H9 (cell line): ENCODE results near the gene IMMP2L. TPM values are rescaled to one million over a fixed set of nuclear protein-coding genes. Genes with fewer than 3 reads are reported as not detected.

ENCODE experiments used
- DNase-seq: peaks from one replicate; pipeline ENCODE4 v3.0.0-alpha.2; 2017
- H2AFZ ChIP-seq: one replicate; pipeline ENCODE4 v1.6.1; 2013; ENCODE audit warnings: mild to moderate bottlenecking, low read length, control low read depth, moderate library complexity
- H2AK5ac ChIP-seq: 2 replicates; pipeline ENCODE4 v1.6.1; 2013; ENCODE audit warnings: low read length, control low read depth, mixed read lengths; ENCODE audit not compliant: insufficient read length
- H2BK120ac ChIP-seq: one replicate; pipeline ENCODE4 v1.6.1; 2013; ENCODE audit warnings: low read depth, mild to moderate bottlenecking, low read length, control low read depth, inconsistent platforms; ENCODE audit not compliant: poor library complexity, severe bottlenecking
- H2BK12ac ChIP-seq: 2 replicates; pipeline ENCODE4 v1.6.1; 2013; ENCODE audit warnings: low read length, control low read depth, mixed read lengths, low read depth; ENCODE audit not compliant: insufficient read length
- H2BK15ac ChIP-seq: 2 replicates; pipeline ENCODE4 v1.6.1; 2013; ENCODE audit warnings: low read depth, low read length, control low read depth
- H2BK20ac ChIP-seq: one replicate; pipeline ENCODE4 v1.6.1; 2013; ENCODE audit warnings: low read depth, mild to moderate bottlenecking, low read length, control low read depth, inconsistent platforms; ENCODE audit not compliant: poor library complexity, severe bottlenecking
- H2BK5ac ChIP-seq: 2 replicates; pipeline ENCODE4 v1.6.1; 2013; ENCODE audit warnings: low read length, control low read depth, mixed read lengths; ENCODE audit not compliant: insufficient read length
- H3K14ac ChIP-seq: 2 replicates; pipeline ENCODE4 v1.6.1; 2013; ENCODE audit warnings: low read length, control low read depth; ENCODE audit not compliant: insufficient read depth
- H3K18ac ChIP-seq: 2 replicates; pipeline ENCODE4 v1.6.1; 2013; ENCODE audit warnings: low read depth, mild to moderate bottlenecking, mixed read lengths, low read length, control low read depth; ENCODE audit not compliant: insufficient read length
- H3K23ac ChIP-seq: 2 replicates; pipeline ENCODE4 v1.6.1; 2013; ENCODE audit warnings: low read length, control low read depth, mixed read lengths, low read depth; ENCODE audit not compliant: insufficient read length
- H3K23me2 ChIP-seq: 2 replicates; pipeline ENCODE4 v1.6.1; 2013; ENCODE audit warnings: low read depth, mild to moderate bottlenecking, mixed read lengths, low read length, control low read depth; ENCODE audit not compliant: insufficient read length, poor library complexity, severe bottlenecking
- H3K27ac ChIP-seq: 2 replicates; pipeline ENCODE4 v1.5.1; 2013; ENCODE audit warnings: low read length, control low read depth, mixed read lengths, low read depth; ENCODE audit not compliant: insufficient read length
- H3K27me3 ChIP-seq: 2 replicates; pipeline ENCODE4 v1.6.1; 2013; ENCODE audit warnings: low read length, control low read depth, inconsistent platforms; ENCODE audit not compliant: insufficient read depth
- H3K4ac ChIP-seq: 2 replicates; pipeline ENCODE4 v1.6.1; 2013; ENCODE audit warnings: low read depth, mild to moderate bottlenecking, control low read depth, inconsistent platforms, low read length, moderate library complexity
- H3K4me1 ChIP-seq: 2 replicates; pipeline ENCODE4 v1.6.1; 2013; ENCODE audit warnings: low read length, control low read depth, inconsistent platforms; ENCODE audit not compliant: insufficient read depth
- H3K4me2 ChIP-seq: 2 replicates; pipeline ENCODE4 v1.6.1; 2013; ENCODE audit warnings: low read length, control low read depth, mixed read lengths; ENCODE audit not compliant: insufficient read length, insufficient read depth
- H3K56ac ChIP-seq: 2 replicates; pipeline ENCODE4 v1.6.1; 2013; ENCODE audit warnings: low read depth, mild to moderate bottlenecking, mixed read lengths, low read length, control low read depth; ENCODE audit not compliant: insufficient read length
- H3K79me1 ChIP-seq: 2 replicates; pipeline ENCODE4 v1.6.1; 2013; ENCODE audit warnings: low read depth, mild to moderate bottlenecking, moderate library complexity, low read length, control low read depth, inconsistent platforms; ENCODE audit not compliant: insufficient read depth, poor library complexity, severe bottlenecking
- H3K79me2 ChIP-seq: 2 replicates; pipeline ENCODE4 v1.6.1; 2013; ENCODE audit warnings: low read length, control low read depth, inconsistent platforms; ENCODE audit not compliant: insufficient read depth
- H3K9ac ChIP-seq: 2 replicates; pipeline ENCODE4 v1.6.1; 2013; ENCODE audit warnings: low read length, control low read depth, mixed read lengths; ENCODE audit not compliant: insufficient read length; ENCODE audit errors: extremely low read depth
- H3K9me3 ChIP-seq: one replicate; pipeline ENCODE4 v1.6.1; 2013; ENCODE audit warnings: low read depth, low read length, inconsistent platforms; ENCODE audit not compliant: control insufficient read depth
- H3T11ph ChIP-seq: one replicate; pipeline ENCODE4 v1.6.1; 2013; ENCODE audit warnings: mild to moderate bottlenecking, low read length, control low read depth, inconsistent platforms
- H4K20me1 ChIP-seq: one replicate; pipeline ENCODE4 v1.6.1; 2013; ENCODE audit not compliant: control insufficient read depth, insufficient read length, insufficient read depth
- H4K5ac ChIP-seq: 2 replicates; pipeline ENCODE4 v1.6.1; 2013; ENCODE audit warnings: low read depth, mild to moderate bottlenecking, mixed read lengths, low read length, control low read depth; ENCODE audit not compliant: insufficient read length
- H4K8ac ChIP-seq: replicated peaks from 2 replicates; pipeline ENCODE4 v1.6.1; 2013; ENCODE audit warnings: low read length, control low read depth, mixed read lengths, low read depth; ENCODE audit not compliant: insufficient read length
- H4K91ac ChIP-seq: 2 replicates; pipeline ENCODE4 v1.6.1; 2013; ENCODE audit warnings: low read depth, mild to moderate bottlenecking, moderate library complexity, mixed read lengths, low read length, control low read depth; ENCODE audit not compliant: insufficient read length
- H3K27ac Mint-ChIP-seq, 3 experiments: 2 replicates in 2 of 3; 3 replicates in 1 of 3; pipeline ENCODE4 v1.8.0; 2020 to 2021; ENCODE audit warnings: mixed read lengths in 3 of 3, mild to moderate bottlenecking in 1 of 3, moderate library complexity in 1 of 3
- H3K27me3 Mint-ChIP-seq: 2 replicates; pipeline ENCODE4 v1.8.0; 2021; ENCODE audit warnings: low read depth, mild to moderate bottlenecking, moderate library complexity, mixed read lengths
- H3K36me3 Mint-ChIP-seq, 3 experiments: 2 replicates in 2 of 3; 3 replicates in 1 of 3; pipeline ENCODE4 v1.8.0; 2020 to 2021; ENCODE audit warnings: low read depth in 3 of 3, mixed read lengths in 3 of 3; ENCODE audit not compliant: insufficient read depth in 1 of 3
- H3K4me1 Mint-ChIP-seq, 2 experiments: 2 replicates each; pipeline ENCODE4 v1.8.0; 2020; ENCODE audit warnings: mixed read lengths in 2 of 2
- H3K4me3 Mint-ChIP-seq, 2 experiments: 2 replicates in 1 of 2; 3 replicates in 1 of 2; pipeline ENCODE4 v1.8.0; 2020 to 2021; ENCODE audit warnings: mild to moderate bottlenecking in 2 of 2, mixed read lengths in 2 of 2, moderate library complexity in 1 of 2
- H3K9me3 Mint-ChIP-seq, 2 experiments: 2 replicates in 1 of 2; 3 replicates in 1 of 2; pipeline ENCODE4 v1.8.0; 2020; ENCODE audit warnings: mild to moderate bottlenecking in 2 of 2, mixed read lengths in 2 of 2, moderate library complexity in 1 of 2
- CTCF ChIP-seq: fragments of 200-600 bp; sonication (generic); conservative IDR thresholded peaks from 3 replicates; pipeline ENCODE4 v1.8.0; 2021; ENCODE audit warnings: antibody characterized with exemption, mild to moderate bottlenecking
- WGBS: extraction: QIAGEN DNeasy Blood & Tissue Kit; methylation state at CpG from one replicate; pipeline ENCODE4 v1.1.7; 2013; ENCODE audit warnings: missing lambda C conversion rate, low lambda C conversion rate, mixed read lengths; ENCODE audit not compliant: insufficient read length; ENCODE audit errors: extremely low coverage; 5-methylcytosine and 5-hydroxymethylcytosine counted together
- total RNA-seq: library from RNA; stranded (reverse); gene quantifications from 2 replicates; pipeline ENCODE4 v1.2.1, GENCODE V29; 2021

Gene IMMP2L
- total RNA-seq, 1 experiment from 2014 or later: 14.7 TPM

GRCh38 chr7:110676785-110677184, 885.5 kb downstream of the IMMP2L start:
- H3K56ac ChIP-seq: no peak overlapping the region

More at GRCh38 chr7:110676785-110677184, 885.5 kb downstream of the IMMP2L start:
- no peaks in the 10 kb centered on the region for H3K23me2 ChIP-seq
- no peak overlapping the region for H3K4me2 ChIP-seq
- no peak overlapping the region for H3K23ac ChIP-seq
- no peak overlapping the region for H2AFZ ChIP-seq
- no peak overlapping the region for H3K18ac ChIP-seq
- no peak for DNase-seq
- no peak overlapping the region for H3K14ac ChIP-seq
- H2BK120ac ChIP-seq: no peak overlapping the region
- Mint-ChIP-seq H3K9me3 (peaks cover 28 to 30% of the 10 kb centered on the region in 2 experiments), H3K27me3 (no peaks in the 10 kb centered on the region), H3K27ac (no peak overlapping the region; a peak in 1 of 7 replicates), H3K36me3 (peaks cover 18 to 31% (median 25%) of the 10 kb centered on the region in 3 experiments), H3K4me3 (no peak overlapping the region), H3K4me1 (no peaks in the 10 kb centered on the region)
- H3T11ph ChIP-seq: no peak overlapping the region
- H2BK5ac ChIP-seq: no peak overlapping the region
- H4K8ac ChIP-seq: no peak overlapping the region
- no peak overlapping the region for H2BK15ac ChIP-seq
- no peaks in the 10 kb centered on the region for H4K20me1 ChIP-seq
- TF ChIP-seq CTCF: no peak
- no CpG with 5 or more reads among the region's 2 CpGs for WGBS
- no peak overlapping the region for H3K4ac ChIP-seq
- no peak overlapping the region for H3K27ac ChIP-seq
- H3K79me2 ChIP-seq: no peaks in the 10 kb centered on the region
- no peak overlapping the region for H2BK12ac ChIP-seq
- H3K27me3 ChIP-seq: no peaks in the 10 kb centered on the region
- no peak overlapping the region for H3K9ac ChIP-seq
- H4K5ac ChIP-seq: no peak overlapping the region
- no peak overlapping the region for H2BK20ac ChIP-seq
- no peak overlapping the region for H2AK5ac ChIP-seq
- H3K4me1 ChIP-seq: no peaks in the 10 kb centered on the region
- H3K9me3 ChIP-seq: peaks cover 10% of the 10 kb centered on the region
- no peaks in the 10 kb centered on the region for H3K79me1 ChIP-seq
- no peak overlapping the region for H4K91ac ChIP-seq
